ENCODE measurements around the gene KIRREL3.

Gene KIRREL3

DNA sequence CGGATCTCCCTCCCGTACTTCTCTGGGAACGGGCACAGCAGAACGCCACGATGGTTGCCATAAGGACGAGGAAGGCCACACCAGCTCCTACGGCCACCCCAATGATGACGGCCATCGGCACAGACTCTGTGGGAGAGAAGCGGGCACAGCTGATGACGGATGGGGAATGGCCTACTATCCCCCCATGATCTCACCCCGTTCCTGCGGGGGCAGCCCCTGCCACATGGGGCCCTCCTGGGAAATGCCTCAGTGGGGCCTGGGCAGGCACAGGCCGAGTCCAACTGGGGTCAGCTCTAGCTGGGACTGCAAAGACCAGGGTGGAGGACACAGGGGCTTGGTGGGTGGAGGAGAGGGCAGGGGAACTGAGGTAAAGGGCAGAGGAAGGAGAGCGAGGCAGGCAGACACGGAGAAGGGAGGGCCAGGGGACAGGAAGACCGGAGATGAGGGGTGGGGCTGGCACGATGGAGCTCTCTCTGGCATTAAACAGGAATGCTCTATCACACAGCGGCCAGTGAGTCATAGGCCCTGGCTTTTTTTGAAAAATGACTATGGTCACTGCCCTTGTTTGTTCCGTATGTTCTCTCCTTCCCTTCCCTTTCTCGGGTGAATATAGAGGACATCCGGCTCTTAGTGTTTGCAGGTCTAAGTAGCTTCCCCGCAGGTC is 569.0 kb downstream of the KIRREL3 start:
- peak; percentile 89 for DNase-seq

DNA sequence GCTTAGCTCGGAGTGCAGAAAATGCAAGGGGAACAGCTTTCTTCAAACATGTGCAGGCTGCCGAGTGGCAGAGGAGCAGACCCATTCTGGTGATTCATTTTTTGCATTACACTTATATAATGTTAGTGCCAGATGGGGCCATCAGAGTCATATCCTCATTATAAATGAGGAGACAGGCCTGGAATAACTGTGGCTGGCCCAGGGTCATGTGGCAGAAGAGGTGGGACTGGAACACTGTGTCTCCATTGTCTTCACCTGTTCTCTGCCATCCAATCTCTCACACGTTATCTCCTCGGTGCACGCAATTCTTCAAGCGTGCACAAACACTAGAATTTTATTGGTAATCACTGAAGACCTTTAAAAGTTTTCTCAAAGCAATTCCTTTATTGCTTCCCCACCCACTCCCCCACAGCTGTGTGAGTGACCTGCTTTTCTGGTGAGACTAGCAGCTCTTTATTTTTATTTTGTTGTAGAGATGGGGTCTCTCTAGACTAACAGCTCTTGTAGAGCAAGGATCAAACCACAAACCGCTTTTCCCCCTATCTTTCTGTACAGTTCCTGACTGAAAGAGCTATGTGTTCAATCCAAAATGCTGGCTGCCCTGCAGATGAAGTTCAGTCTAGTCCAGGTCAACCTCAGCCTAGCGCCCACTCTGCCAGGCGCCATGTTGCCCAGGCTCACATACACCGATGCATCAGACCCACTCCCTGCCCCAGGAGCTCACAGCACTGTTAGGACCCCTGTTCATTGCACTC is 569.8 kb downstream of the KIRREL3 start:
- DNase-seq, result no peak

DNA sequence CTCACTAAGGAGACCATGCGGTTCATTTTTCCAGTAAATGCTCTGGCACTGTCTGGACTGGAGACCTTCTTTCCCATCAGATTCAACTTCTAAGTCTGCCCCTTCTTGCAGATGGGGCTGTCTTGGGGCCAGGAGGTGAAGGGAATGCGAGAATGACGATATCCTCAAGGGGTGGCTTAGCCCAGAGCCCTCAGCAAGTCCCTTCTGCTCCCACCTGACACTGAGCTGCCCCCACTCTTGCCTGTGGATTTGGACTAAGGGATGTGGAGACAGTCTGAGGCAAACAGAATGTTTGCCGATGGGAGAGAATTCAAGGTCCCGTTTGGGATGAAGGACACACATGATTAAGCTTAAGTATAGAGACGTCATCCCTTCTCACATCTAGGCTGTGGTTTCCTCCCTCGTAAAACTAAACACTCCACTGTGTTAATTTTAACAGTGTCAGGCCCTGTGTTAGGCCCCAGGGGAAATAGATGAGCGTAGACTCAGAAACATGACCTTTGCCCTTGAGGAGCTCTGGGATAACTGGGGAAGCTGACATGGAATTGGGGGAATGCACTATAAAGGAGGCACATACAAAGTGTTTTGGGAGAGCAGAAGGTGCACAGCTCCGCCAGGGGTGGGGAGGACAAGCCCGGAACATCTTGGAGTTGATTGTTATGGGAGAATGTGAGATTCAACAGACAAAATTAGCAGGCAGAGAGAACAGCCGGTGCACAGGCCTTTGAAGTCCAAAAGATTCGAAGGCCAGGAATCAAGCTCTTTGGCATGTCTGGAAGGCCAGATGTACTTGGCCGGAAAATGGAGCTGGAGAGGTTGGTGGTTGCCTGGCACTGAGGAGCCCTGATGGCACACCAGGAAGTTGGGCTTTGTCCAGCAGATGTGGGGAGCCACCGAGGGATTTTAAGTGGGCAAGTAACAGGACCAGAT is 573.5 kb downstream of the KIRREL3 start:
- DNase-seq, result no peak

DNA sequence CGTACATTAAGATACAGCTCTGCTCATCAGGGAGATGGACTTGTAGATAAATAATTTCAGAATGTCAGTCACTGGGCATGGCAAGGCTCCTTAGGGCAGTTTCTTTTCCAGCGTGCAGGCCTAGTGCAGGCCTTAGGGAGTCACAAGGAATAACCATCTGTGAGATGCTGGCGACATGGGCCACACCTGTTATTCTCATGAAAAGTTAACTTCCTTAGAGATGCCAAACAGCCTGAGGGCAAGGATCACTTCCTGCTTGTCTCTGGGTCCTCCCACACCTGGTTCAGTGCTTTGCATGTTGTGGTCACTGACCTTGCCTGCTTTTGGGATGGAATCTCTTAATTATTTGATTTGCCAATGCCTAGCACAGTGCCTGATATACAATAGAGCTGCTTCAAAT is 574.5 kb downstream of the KIRREL3 start:
- no peak for DNase-seq

DNA sequence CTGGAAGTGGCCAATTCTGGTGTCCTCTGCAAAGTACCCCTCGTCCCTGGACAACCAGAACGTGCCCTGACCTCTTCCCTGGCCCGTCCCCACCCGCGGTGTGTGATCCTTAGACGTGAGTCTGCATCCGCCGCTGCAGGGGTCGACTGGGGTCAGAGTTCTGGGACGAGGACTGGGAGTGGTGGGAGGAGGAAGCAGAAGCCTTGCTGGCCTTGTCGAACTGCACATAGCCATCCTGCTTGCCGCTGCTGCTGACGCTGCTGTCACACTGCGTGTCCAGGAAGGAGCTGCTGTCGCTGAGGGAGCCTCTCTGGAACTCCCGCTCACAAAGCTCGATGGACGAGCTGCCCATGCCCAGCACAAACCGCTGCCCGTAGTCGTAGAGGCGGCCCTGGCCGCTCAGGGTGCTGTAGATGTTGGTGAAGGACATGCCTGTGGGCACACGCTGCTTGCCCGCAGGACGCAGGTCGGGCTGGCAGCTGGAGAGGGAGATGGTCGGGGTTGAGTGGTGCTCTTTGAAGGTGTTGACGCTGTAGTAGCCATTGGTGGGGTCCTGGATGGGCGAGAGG is 576.0 kb downstream of the KIRREL3 start:
- no peak for DNase-seq

DNA sequence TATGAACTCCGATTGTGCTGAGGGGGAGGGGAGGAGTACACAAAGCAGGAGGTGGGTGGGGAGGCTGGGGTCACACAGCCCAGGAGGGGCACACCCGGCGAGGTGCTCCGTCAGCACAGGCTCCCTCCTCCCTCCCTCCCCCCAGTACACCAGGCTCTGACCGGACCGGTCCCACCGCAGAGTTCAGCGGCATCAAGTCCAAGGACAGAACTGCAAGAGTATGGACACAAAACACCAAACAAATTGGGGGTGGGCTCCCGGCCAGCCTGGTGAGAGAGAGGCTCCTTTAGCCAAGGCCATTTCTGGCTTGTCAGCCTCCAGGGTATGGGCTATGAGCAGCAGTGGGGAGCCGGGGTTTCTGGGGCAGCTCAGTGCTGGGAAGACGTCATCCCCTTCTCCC is 576.8 kb downstream of the KIRREL3 start:
- no peak for DNase-seq

DNA sequence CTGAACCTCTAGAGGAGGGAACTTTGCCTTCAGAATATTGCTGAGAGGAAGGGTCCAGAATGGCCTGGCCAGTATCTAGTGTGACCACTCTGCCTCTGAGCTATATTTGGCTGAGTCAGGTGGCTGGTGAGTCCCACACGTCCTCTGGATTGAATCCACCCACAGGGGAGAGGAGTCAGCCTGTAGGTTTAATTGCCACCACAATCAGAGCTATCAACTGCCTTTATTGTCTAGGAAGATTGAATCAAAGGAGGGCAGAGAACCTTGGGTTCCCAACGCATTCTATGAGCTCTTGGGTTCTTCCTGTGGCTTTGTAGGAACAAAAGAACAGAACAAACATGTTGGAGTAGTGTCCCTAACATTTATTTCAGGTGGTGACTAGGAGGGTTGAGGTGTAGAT is 577.4 kb downstream of the KIRREL3 start:
- no peak for DNase-seq

DNA sequence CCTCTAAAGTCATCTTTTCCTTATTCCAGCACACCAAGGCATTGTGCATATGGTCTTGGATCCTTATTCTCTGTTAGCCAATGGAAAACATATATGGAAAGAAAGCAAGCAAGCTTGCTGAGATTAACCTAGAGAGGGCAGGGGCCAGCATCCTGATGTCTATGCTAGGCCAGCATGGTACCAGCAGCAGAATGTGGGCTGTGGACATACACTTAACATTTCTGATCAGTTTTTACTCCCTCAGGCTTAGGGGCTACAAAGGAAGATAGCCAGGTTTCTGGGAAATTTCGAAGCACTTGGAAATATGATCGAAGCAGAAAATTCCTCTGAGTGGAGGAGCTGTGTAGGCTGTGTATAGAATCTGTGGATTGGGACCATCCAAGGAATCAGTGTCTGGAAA is 578.1 kb downstream of the KIRREL3 start:
- no peak for DNase-seq

DNA sequence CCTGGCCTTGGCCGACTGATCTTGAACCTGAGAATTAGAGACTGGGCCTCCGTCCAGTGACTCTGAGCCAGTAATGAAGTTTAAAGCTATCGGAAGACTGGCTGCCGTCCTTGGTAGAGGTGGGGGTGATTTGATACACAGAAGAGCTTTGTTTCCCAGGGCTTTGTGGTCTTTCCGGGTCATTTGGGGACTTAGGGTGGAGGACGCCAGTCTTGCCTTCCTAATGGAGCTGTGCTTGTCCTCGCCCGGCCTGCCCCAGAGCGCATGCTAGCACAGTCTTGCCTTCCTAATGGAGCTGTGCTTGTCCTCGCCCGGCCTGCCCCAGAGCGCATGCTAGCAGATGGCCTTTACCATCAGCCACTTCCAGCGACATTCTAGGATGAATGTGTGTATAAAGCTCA is 579.3 kb downstream of the KIRREL3 start:
- DNase-seq, result no peak

DNA sequence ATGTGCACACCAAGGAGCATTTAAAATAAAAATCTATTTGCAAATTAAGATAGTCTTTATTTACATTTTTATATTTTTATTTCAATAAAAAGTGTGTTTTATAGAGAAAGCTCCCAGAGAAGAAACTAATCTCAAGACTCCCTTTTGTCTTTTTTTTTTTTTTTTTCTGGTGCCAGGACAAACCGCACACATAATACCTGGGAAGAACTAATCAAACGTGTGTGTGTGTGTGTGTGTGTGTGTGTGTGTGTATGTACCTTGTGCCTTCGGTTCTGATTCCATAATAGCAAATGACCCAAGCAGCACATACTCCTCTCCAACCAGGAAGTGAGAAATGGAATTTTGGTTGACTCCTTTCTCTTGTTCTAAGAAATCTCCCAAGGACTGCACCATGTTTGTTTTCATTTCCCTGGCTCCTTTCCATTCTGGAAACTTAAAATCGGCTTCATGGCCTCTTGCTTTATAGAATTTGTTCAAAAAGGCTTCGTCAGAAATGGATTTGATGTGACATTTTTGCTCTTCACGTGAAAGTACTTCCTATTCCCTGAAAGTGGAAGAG is 579.8 kb downstream of the KIRREL3 start:
- DNase-seq, result no peak

DNA sequence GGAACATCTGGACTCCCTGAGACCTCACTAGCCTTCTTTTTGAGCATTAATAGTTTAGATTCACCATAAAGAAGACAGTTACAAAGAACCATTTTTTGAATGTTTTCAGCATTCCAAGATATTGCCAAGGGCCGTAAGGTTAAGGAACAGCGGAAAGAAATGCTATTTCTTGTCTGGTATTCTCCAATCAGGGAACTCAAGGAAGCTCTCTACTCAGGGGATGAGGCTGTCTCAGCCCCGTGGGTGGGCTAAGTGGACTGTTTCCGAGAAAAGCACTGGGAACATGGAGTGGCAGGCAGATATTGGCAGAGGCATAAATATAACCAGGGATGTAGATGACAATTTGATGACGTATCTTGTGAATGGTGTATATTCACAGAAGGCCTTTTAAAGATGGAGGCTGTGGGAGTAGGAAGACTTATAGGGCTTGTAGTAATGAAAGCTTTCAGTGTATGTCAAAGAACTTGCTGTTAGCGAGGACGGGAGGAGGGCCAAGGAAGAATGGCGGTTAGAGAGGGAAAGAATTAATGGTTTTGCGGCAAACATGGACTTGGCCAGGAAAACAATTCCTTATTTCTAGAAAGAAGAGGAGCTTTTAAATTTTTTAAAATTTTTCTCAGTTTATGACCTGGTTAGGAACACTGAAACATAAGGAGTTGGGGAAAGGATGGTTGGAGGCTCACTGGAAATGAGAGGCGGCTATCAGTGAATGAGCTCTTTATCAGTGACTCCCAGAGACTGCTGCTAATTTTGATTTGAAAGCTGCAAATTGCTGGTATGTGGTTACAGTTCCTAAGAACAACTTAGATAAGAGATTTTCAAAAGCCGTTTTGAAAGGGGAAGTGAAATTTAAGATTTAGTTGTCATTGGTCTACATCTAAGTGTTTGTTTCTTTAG is 580.5 kb downstream of the KIRREL3 start:
- DNase-seq, result no peak

DNA sequence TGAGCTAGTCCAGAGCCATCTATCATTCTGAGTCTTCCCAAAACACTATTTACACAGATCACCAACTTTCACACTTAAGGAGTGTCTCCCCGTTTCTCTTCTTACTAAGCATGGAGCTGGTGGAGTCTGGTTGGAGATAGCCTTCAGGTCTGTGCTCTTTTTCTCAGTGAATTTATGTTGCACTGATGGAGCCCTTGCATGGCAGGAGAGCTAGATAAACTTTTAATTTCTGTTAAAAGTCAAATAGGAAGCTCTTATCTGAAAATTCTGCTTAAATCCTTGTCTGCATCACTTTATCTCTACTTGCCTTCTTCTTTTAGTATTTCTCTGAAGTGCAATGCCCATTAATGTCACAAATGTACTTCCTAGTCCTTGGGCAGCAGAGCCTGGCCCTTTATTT is 581.7 kb downstream of the KIRREL3 start:
- DNase-seq, result no peak

DNA sequence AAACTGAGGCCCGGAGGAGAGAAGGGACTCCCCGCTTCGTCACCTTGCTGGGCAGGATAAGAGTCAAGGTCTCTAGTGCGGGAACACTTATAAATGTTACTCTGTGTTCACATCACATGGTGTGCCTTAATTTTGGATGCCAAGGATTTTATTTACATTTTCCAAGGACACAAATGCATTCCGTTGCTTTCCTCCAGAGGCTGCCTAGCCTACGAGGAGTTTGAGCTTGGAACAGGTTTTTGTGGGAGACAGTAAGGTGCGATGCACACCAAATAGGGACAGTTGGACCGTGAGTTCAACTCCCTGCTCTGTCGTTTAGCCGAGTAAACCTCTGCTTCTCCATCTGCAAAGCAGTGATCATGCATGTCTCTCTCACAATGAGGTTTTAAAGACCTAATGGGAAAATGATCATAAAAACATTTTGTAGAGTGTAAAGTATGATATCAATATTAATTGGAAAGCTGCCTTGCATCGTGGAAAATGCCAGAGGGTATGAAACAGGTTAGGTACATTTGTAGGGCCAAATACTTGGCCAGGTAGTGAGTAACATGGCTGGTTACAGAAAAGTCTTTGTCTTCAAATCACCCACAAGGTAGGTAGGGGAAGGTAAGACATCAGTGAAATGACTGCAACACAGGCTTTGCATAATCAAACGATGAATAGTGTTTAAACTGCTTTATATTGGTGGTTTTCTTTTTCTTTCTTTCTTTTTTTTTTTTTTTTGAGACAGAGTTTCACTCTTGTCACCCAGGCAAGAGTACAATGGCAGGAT is 583.3 kb downstream of the KIRREL3 start:
- no peak for DNase-seq

DNA sequence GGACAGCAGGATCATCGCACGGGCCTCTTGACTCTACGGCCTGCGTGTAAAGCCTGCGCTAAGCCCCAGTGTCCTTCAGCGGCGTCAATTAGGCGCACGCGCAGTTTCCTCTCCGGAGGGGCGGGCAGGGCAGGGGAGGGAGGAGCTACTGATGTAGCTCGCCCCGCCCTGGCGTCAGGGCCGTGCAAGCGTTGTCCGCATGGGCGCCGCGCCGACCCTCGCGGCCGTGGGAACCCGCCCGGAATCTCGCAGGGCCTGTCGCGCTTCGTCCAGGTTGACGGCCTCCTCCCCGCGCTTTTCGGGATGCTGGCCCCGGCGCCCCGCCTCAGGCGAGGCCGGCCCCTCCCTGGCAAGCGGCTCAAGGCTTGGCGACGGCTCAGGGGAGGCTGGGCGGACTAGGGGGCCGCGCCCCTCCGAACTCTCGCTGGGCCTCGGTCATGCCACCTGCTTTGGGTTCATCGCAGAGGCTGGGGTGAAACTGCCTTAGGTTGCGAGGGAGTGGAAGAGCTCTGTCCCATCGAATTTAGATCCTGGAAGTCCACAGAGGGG is 584.0 kb downstream of the KIRREL3 start:
- peak; percentile 85 for DNase-seq

DNA sequence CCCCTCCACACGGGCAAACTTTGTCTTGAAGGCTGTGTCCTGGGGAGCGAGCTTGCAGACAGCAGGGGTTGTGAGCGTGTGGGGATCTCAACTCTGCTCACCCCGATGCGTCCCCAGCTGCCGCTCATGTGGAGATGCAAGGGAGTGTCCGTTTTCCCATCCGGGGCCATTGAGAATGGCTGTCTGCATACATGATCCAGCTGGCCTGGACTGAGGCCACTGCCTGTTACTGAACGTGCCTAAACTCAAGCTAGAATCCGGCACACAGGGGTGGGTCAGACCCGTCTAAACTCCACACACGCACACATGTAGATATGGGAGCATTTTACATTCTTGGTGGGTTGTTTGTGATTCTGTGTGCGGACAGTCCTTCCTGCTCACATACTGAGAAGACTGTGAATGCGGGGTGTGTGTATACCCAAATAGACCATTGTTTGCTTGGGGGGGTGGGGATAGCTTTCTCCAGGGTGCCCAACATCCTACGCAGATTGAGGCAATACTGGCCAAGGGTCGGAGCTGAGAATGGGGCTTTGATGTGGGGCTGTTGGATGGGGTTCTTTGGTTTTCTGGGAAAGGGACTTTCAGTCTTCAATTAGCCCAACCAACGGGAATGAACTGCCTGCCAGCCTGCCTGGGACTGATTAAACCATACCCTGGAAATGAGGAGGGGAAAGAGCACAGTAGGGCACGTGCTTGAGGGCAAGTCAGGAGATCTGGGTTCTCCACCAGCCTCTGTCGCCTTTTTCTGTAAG is 584.7 kb downstream of the KIRREL3 start:
- no peak for DNase-seq

DNA sequence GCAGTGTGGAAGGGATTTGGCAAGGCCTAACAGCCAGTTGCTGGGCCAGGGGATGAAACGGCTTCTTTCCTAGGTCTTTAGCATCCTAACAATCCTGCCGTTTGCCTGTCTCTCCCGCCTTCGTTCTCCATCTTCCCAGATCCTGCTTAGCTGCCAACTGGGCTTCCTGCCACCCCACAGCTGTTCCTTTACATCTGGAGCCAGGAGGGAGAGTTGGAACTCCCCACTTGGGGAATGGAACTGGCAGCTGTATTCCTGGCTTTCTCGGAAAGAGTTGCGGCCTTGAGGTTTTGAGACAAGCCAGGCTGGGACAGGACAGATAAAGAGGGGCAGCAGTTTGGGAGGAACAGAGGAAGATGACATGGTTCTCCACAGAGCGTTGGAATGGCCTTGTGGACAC is 585.4 kb downstream of the KIRREL3 start:
- DNase-seq, result no peak

DNA sequence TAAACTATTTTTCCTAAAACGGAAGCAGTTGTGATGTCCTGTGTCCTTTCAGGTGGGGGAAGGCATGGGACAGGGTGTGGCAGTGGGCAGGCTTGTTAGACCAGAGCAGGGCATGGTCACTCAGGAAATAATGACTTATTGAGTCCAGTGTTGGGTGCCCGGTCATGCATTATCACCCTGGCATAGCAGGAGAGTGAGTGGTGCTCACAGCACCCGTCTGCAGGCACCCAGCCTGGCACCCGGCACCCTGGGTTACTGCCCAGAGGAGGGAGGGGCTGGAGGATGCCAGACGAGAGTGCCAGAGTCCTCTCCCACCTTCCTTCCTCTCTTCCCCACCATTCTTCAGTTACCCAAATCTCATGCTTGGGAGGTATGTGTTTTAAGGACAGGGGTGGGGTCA is 586.0 kb downstream of the KIRREL3 start:
- DNase-seq, result no peak

DNA sequence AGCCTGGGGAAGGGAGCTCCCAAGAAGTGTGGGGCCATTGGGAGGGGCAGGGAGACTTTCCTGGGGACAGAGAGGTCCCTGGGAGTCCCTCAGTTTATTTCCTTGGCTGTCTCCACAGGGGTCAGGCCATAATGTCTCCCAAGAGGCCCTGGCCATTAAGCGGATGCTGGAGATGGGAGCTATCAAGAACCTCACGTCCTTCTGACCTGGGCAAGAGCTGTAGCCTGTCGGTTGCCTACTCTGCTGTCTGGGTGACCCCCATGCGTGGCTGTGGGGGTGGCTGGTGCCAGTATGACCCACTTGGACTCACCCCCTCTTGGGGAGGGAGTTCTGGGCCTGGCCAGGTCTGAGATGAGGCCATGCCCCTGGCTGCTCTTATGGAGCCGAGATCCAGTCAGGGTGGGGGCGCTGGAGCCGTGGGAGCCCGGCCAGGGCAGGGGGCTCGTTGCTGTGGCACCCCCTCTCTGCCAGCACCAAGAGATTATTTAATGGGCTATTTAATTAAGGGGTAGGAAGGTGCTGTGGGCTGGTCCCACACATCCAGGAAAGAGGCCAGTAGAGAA is 586.6 kb downstream of the KIRREL3 start:
- DNase-seq, result no peak

DNA sequence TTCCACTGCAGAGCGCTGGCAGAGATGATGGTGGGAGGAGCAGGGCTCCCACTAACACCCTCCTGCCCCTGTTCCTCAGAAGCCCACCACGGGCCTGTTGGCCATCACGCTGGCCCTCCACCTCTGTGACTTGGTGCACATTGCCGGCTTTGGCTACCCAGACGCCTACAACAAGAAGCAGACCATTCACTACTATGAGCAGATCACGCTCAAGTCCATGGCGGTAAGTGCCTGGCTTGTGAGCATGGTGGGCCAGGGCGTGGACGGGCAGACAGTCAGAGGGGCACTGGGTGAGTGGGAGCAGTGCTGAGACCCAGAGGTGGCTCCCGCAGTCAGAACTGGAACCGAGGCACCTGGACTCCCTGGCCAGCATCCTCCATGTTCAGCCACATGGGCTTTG is 587.1 kb downstream of the KIRREL3 start:
- no peak for DNase-seq
